Lung (tissue), 12 donors: Measurements from ENCODE around the gene PROM2. TPM values are rescaled to one million over a fixed set of nuclear protein-coding genes. Genes with fewer than 3 reads are reported as not detected.

Source experiments
- ATAC-seq: fragments of 200-7000 bp; cut with Tn5 transposase; one replicate; pipeline ENCODE4 v1.9.1; 2020; ENCODE audit warnings: moderate number of reproducible peaks; ENCODE audit not compliant: insufficient read depth, low FRiP score
- DNase-seq, 3 donors: peaks; one replicate each; pipeline ENCODE4 v3.0.0-alpha.2; 2013 to 2017
- H3K27ac ChIP-seq, 2 donors: one replicate each; pipeline ENCODE4 v1.5.1; 2013; ENCODE audit warnings: mild to moderate bottlenecking in 2 of 2, moderate library complexity in 2 of 2, control low read depth in 1 of 2, inconsistent platforms in 1 of 2, low read depth in 1 of 2, low read length in 1 of 2
- H3K27me3 ChIP-seq, 3 donors: one replicate each; pipeline ENCODE4 v1.5.1; 2013; ENCODE audit warnings: low read length in 2 of 3; ENCODE audit not compliant: control insufficient read depth in 3 of 3, insufficient read depth in 3 of 3
- H3K36me3 ChIP-seq, 4 donors: one replicate each; pipeline ENCODE4 v1.5.1; 2013; ENCODE audit warnings: low read length in 4 of 4, mild to moderate bottlenecking in 1 of 4, moderate library complexity in 1 of 4; ENCODE audit not compliant: control insufficient read depth in 4 of 4, insufficient read depth in 4 of 4
- H3K4me1 ChIP-seq, 5 donors: one replicate each; pipeline ENCODE4 v1.5.1; 2013; ENCODE audit warnings: low read length in 5 of 5, mild to moderate bottlenecking in 2 of 5, moderate library complexity in 1 of 5; ENCODE audit not compliant: control insufficient read depth in 5 of 5, insufficient read depth in 5 of 5
- H3K4me3 ChIP-seq: one replicate; pipeline ENCODE4 v1.5.1; 2013; ENCODE audit warnings: mild to moderate bottlenecking, control low read depth, moderate library complexity
- H3K9ac ChIP-seq, 2 donors: one replicate each; pipeline ENCODE4 v1.5.1; 2013; ENCODE audit warnings: low read length in 2 of 2, control low read depth in 1 of 2; ENCODE audit not compliant: insufficient read depth in 1 of 2
- H3K9me3 ChIP-seq, 4 donors: one replicate each; pipeline ENCODE4 v1.5.1; 2013; ENCODE audit warnings: low read length in 3 of 4, mild to moderate bottlenecking in 1 of 4, moderate library complexity in 1 of 4; ENCODE audit not compliant: control insufficient read depth in 4 of 4, insufficient read depth in 3 of 4
- CTCF ChIP-seq: IDR thresholded peaks from 2 replicates; pipeline ENCODE4 v1.5.1; 2012; ENCODE audit warnings: mild to moderate bottlenecking; ENCODE audit errors: control extremely low read depth, extremely low read depth
- WGBS, 2 donors: extraction: QIAGEN DNeasy Blood & Tissue Kit; methylation state at CpG; one replicate each; pipeline ENCODE4 v1.1.7; 2013; 5-methylcytosine and 5-hydroxymethylcytosine counted together
- polyA plus RNA-seq, 2 donors: library from polyadenylated mRNA; stranded (reverse); fragments of 200-250 nt; gene quantifications; one replicate each; pipeline ENCODE4 v1.2.1, GENCODE V29; 2013
- total RNA-seq, 2 donors: library from RNA; depleted of rRNA in 1 of 2; stranded (reverse); fragments of >200 nt in 1 of 2; gene quantifications; one replicate each; pipeline ENCODE4 v1.2.1, GENCODE V29; 2014 to 2021
- donor health status: control.
- donor health status: control.
- donor health status: Bipolar disorder and iron deficiency.
- donor health status: healthy.
- donor health status: DM: yes; HTN: yes; CAD: no.

Gene PROM2
- total and polyA plus RNA-seq, 4 donors = 4.1 to 11.5 (median 5.2) TPM

- H3K4me1 ChIP-seq = no peaks in the 10 kb centered on the region
- H3K27ac ChIP-seq = no peak overlapping the region
- ATAC-seq (no peak), DNase-seq (peak; percentile 18 to 53 (median 41))
- H3K36me3 ChIP-seq = no peaks in the 10 kb centered on the region
- no peak overlapping the region for H3K9ac ChIP-seq
- H3K27me3 ChIP-seq = no peaks in the 10 kb centered on the region
- WGBS, 2 donors = 54 to 76% methylated on average over 11 of the region's 11 CpGs
- TF ChIP-seq CTCF = no peak
- H3K4me3 ChIP-seq = no peak overlapping the region
- H3K9me3 ChIP-seq = peaks cover 0 to 3% (median 0%) of the 10 kb centered on the region in 4 donors
Observed at GRCh38 chr2:95333888-95334338, 59.7 kb downstream of the PROM2 start.

GRCh38 chr2:95334916-95335641, 60.8 kb downstream of the PROM2 start:
- Histone ChIP-seq H3K9ac (no peak overlapping the region), H3K36me3 (no peaks in the 10 kb centered on the region), H3K4me1 (no peaks in the 10 kb centered on the region), H3K4me3 (no peak overlapping the region), H3K27me3 (no peaks in the 10 kb centered on the region), H3K27ac (no peak overlapping the region), H3K9me3 (peaks cover 0 to 5% (median 0%) of the 10 kb centered on the region in 4 donors)
- no peak for ATAC-seq
- 88 to 95% methylated on average over 1 of the region's 1 CpG for WGBS, 2 donors
- no peak for TF ChIP-seq CTCF
- no peak for DNase-seq

- DNase-seq (no peak), ATAC-seq (no peak)
- Histone ChIP-seq H3K9me3 (peaks cover 0 to 5% (median 0%) of the 10 kb centered on the region in 4 donors), H3K4me1 (no peaks in the 10 kb centered on the region), H3K4me3 (no peak overlapping the region), H3K27me3 (peaks cover 0 to 3% (median 2%) of the 10 kb centered on the region in 3 donors), H3K36me3 (no peaks in the 10 kb centered on the region), H3K9ac (no peak overlapping the region), H3K27ac (no peak overlapping the region)
- no peak for TF ChIP-seq CTCF
- whole genome bisulfite sequencing, 2 donors = 86 to 90% methylated on average over 2 of the region's 2 CpGs
Observed at GRCh38 chr2:95336406-95336805, 62.2 kb downstream of the PROM2 start.
